Liver (tissue), 9 donors: ENCODE data around the gene PIGQ. TPM values are rescaled to one million over a fixed set of nuclear protein-coding genes. Genes with fewer than 3 reads are reported as not detected.

Experiments
- DNase-seq: peaks from one replicate; pipeline ENCODE4 v3.0.0-alpha.2; 2017; ENCODE audit warnings: low spot score
- H3K27ac ChIP-seq, 2 donors: one replicate each; pipeline ENCODE4 v1.7.0; 2013; ENCODE audit warnings: inconsistent platforms in 2 of 2, low read length in 2 of 2, control low read depth in 1 of 2, low read depth in 1 of 2, mild to moderate bottlenecking in 1 of 2
- H3K27me3 ChIP-seq, 4 donors: one replicate each; pipeline versions ENCODE4 v1.6.1 to v1.7.0; 2013; ENCODE audit warnings: low read length in 3 of 4, inconsistent platforms in 1 of 4, mild to moderate bottlenecking in 1 of 4, moderate library complexity in 1 of 4; ENCODE audit not compliant: control insufficient read depth in 4 of 4, insufficient read depth in 4 of 4
- H3K36me3 ChIP-seq, 4 donors: one replicate each; pipeline versions ENCODE4 v1.6.1 to v1.7.0; 2013; ENCODE audit warnings: low read length in 3 of 4, mild to moderate bottlenecking in 3 of 4, low read depth in 1 of 4, moderate library complexity in 1 of 4; ENCODE audit not compliant: control insufficient read depth in 4 of 4, insufficient read depth in 3 of 4
- H3K4me1 ChIP-seq, 4 donors: one replicate each; pipeline versions ENCODE4 v1.6.1 to v1.7.0; 2013; ENCODE audit warnings: low read length in 3 of 4, mild to moderate bottlenecking in 3 of 4, moderate library complexity in 1 of 4; ENCODE audit not compliant: control insufficient read depth in 4 of 4, insufficient read depth in 4 of 4
- H3K4me3 ChIP-seq, 3 donors: one replicate each; pipeline versions ENCODE4 v1.6.1 to v1.7.0; 2013; ENCODE audit warnings: low read length in 3 of 3, control low read depth in 1 of 3, low read depth in 1 of 3, mild to moderate bottlenecking in 1 of 3
- H3K9ac ChIP-seq, 2 donors: one replicate each; pipeline ENCODE4 v1.7.0; 2013; ENCODE audit warnings: low read length in 2 of 2, mild to moderate bottlenecking in 2 of 2, moderate library complexity in 2 of 2, control low read depth in 1 of 2, low read depth in 1 of 2
- H3K9me3 ChIP-seq, 4 donors: one replicate each; pipeline versions ENCODE4 v1.6.1 to v1.7.0; 2013; ENCODE audit warnings: low read length in 3 of 4; ENCODE audit not compliant: control insufficient read depth in 4 of 4
- ATF3 ChIP-seq: IDR thresholded peaks from 2 replicates; pipeline ENCODE4 v1.6.1; 2016; ENCODE audit warnings: antibody characterized with exemption
- CTCF ChIP-seq: fragments of 150-350 bp; IDR thresholded peaks from 2 replicates; pipeline ENCODE4 v1.5.1; 2017; ENCODE audit warnings: improper control_type of control experiment, low read depth, low read length; ENCODE audit not compliant: missing input control
- EGR1 ChIP-seq, 2 donors: IDR thresholded peaks; 2 replicates each; pipeline ENCODE4 v1.6.1; 2016 to 2018; ENCODE audit warnings: antibody characterized with exemption in 2 of 2, low read depth in 2 of 2
- FOXA1 ChIP-seq: IDR thresholded peaks from 2 replicates; pipeline ENCODE4 v1.6.1; 2016; ENCODE audit warnings: antibody characterized with exemption
- FOXA2 ChIP-seq: IDR thresholded peaks from 2 replicates; pipeline ENCODE4 v1.6.1; 2016; ENCODE audit warnings: antibody characterized with exemption
- GABPA ChIP-seq, 2 donors: IDR thresholded peaks in 1 of 2; conservative IDR thresholded peaks in 1 of 2; 2 replicates each; pipeline ENCODE4 v1.6.1; 2016; ENCODE audit warnings: antibody characterized with exemption in 2 of 2, mild to moderate bottlenecking in 1 of 2, moderate library complexity in 1 of 2
- HNF4A ChIP-seq, 2 donors: conservative IDR thresholded peaks; 2 replicates each; pipeline ENCODE4 v1.6.1; 2016; ENCODE audit warnings: antibody characterized with exemption in 2 of 2, mild to moderate bottlenecking in 2 of 2
- HNF4G ChIP-seq: IDR thresholded peaks from 2 replicates; pipeline ENCODE4 v1.6.1; 2016; ENCODE audit warnings: antibody characterized with exemption
- JUND ChIP-seq, 2 donors: IDR thresholded peaks; 2 replicates each; pipeline ENCODE4 v1.6.1; 2016; ENCODE audit warnings: antibody characterized with exemption in 2 of 2
- MAX ChIP-seq: IDR thresholded peaks from 2 replicates; pipeline ENCODE4 v1.6.1; 2016; ENCODE audit warnings: antibody characterized with exemption
- NR2F2 ChIP-seq: IDR thresholded peaks from 2 replicates; pipeline ENCODE4 v1.6.1; 2016; ENCODE audit warnings: antibody characterized with exemption
- RAD21 ChIP-seq, 2 donors: IDR thresholded peaks; 2 replicates each; pipeline ENCODE4 v1.6.1; 2016; ENCODE audit warnings: antibody characterized with exemption in 2 of 2, mild to moderate bottlenecking in 2 of 2
- REST ChIP-seq: IDR thresholded peaks from 2 replicates; pipeline ENCODE4 v1.6.1; 2016; ENCODE audit warnings: antibody characterized with exemption, mild to moderate bottlenecking
- RXRA ChIP-seq, 2 donors: IDR thresholded peaks; 2 replicates each; pipeline ENCODE4 v1.6.1; 2017 to 2018; ENCODE audit warnings: antibody characterized with exemption in 2 of 2, mild to moderate bottlenecking in 1 of 2
- TAF1 ChIP-seq: conservative IDR thresholded peaks from 2 replicates; pipeline ENCODE4 v1.6.1; 2016; ENCODE audit warnings: antibody characterized with exemption, mild to moderate bottlenecking
- YY1 ChIP-seq: IDR thresholded peaks from 2 replicates; pipeline ENCODE4 v1.6.1; 2016; ENCODE audit warnings: antibody characterized with exemption, mild to moderate bottlenecking
- ZBTB33 ChIP-seq: IDR thresholded peaks from 2 replicates; pipeline ENCODE4 v1.6.1; 2016; ENCODE audit warnings: antibody characterized with exemption
- WGBS: extraction: QIAGEN DNeasy Blood & Tissue Kit; methylation state at CpG from one replicate; pipeline ENCODE4 v1.1.7; 2013; 5-methylcytosine and 5-hydroxymethylcytosine counted together
- polyA plus RNA-seq, 2 donors: library from polyadenylated mRNA; stranded (reverse) in 1 of 2; unstranded in 1 of 2; fragments of 200-250 nt in 1 of 2; fragments of >200 nt in 1 of 2; fragmentation: Nextera tagmentation in 1 of 2; extraction: Ambion mirVana in 1 of 2; gene quantifications; one replicate each; pipeline versions ENCODE4 v1.2.1 to v1.2.3, GENCODE V29; 2013 to 2015
- total RNA-seq, 2 donors: library from RNA; depleted of rRNA; stranded (reverse); fragments of >200 nt; gene quantifications; one replicate each; pipeline ENCODE4 v1.2.3, GENCODE V29; 2014
- donor health status: healthy.
- donor health status: healthy.
- donor health status: healthy.
- donor health status: healthy.
- donor health status: healthy.

Gene PIGQ
- total and polyA plus RNA-seq, 4 donors = 16.8 to 144 (median 20.6) TPM

GRCh38 chr16:576823-577201 is 7.0 kb downstream of the PIGQ start:
- no peak overlapping the region for H3K4me3 ChIP-seq
- no peak overlapping the region for H3K27ac ChIP-seq
- H3K9ac ChIP-seq = no peak overlapping the region
- H3K27me3 ChIP-seq = no peaks in the 10 kb centered on the region
- H3K9me3 ChIP-seq = no peaks in the 10 kb centered on the region
- H3K36me3 ChIP-seq = peaks cover 0 to 7% (median under 1%) of the 10 kb centered on the region in 4 donors
- WGBS = 83% methylated on average over 8 of the region's 8 CpGs
- TF ChIP-seq NR2F2 (no peak), HNF4A (conservative IDR thresholded peaks at IDR 0.05) (no peak), RAD21 (IDR thresholded peaks at IDR 0.05) (no peak), FOXA1 (no peak), FOXA2 (no peak)
- H3K4me1 ChIP-seq = peaks cover 0 to 15% (median 6%) of the 10 kb centered on the region in 4 donors
- no peak for DNase-seq

GRCh38 chr16:577796-578195 is 8.0 kb downstream of the PIGQ start:
- no peak overlapping the region for H3K9ac ChIP-seq
- no peak for TF ChIP-seq GABPA (IDR thresholded peaks at IDR 0.05 in 1 of 2, conservative IDR thresholded peaks at IDR 0.05 in 1 of 2)
- WGBS = 92% methylated on average over 13 of the region's 13 CpGs

GRCh38 chr16:578232-578869 is 8.6 kb downstream of the PIGQ start:
- H3K9me3 ChIP-seq = no peaks in the 10 kb centered on the region
- no peak overlapping the region for H3K27ac ChIP-seq
- no peaks in the 10 kb centered on the region for H3K27me3 ChIP-seq
- TF ChIP-seq ATF3 = no peak
- TF ChIP-seq RXRA (IDR thresholded peaks at IDR 0.05) = no peak
- TF ChIP-seq YY1 = no peak
- TF ChIP-seq ZBTB33 = no peak
- TF ChIP-seq RAD21 (IDR thresholded peaks at IDR 0.05) = no peak
- no peak for TF ChIP-seq FOXA2
- no peak for TF ChIP-seq HNF4G
- no peak for TF ChIP-seq JUND (IDR thresholded peaks at IDR 0.05)
- TF ChIP-seq HNF4A (conservative IDR thresholded peaks at IDR 0.05) = no peak
- no peak for TF ChIP-seq TAF1
- TF ChIP-seq REST = no peak
- TF ChIP-seq CTCF = no peak
- no peak for TF ChIP-seq GABPA (IDR thresholded peaks at IDR 0.05 in 1 of 2, conservative IDR thresholded peaks at IDR 0.05 in 1 of 2)
- no peak for TF ChIP-seq NR2F2
- TF ChIP-seq EGR1 (IDR thresholded peaks at IDR 0.05; ENCODE audit: low read depth in 2 of 2) = no peak
- TF ChIP-seq MAX = no peak
- H3K9ac ChIP-seq = no peak overlapping the region
- 89% methylated on average over 24 of the region's 24 CpGs for WGBS
- no peak overlapping the region for H3K4me3 ChIP-seq
- DNase-seq = no peak
- peaks cover 0 to 7% (median under 1%) of the 10 kb centered on the region in 4 donors for H3K36me3 ChIP-seq
- H3K4me1 ChIP-seq = peaks cover 0 to 23% (median 12%) of the 10 kb centered on the region in 4 donors

More at GRCh38 chr16:577796-578195, 8.0 kb downstream of the PIGQ start:
- no peak for DNase-seq
- peaks cover 0 to 7% (median under 1%) of the 10 kb centered on the region in 4 donors for H3K36me3 ChIP-seq
- H3K4me3 ChIP-seq = no peak overlapping the region
- no peaks in the 10 kb centered on the region for H3K9me3 ChIP-seq
- H3K27ac ChIP-seq = no peak overlapping the region
- H3K27me3 ChIP-seq = no peaks in the 10 kb centered on the region
- H3K4me1 ChIP-seq = peaks cover 0 to 18% (median 7%) of the 10 kb centered on the region in 4 donors
